SHP77 (cell line): ENCODE results near the gene ARPC4.
A peak's percentile ranks its signal among the peaks of the same experiment; 100 is the strongest.
"Not testable (repeated sequence)": the region's sequence is repeated elsewhere in the genome, so short reads cannot be mapped to it uniquely, and the experiment has no call there.

Source experiments
- DNase-seq, 2 experiments: peaks; one replicate each; lab custom pipeline; 2025; lab: John Stamatoyannopoulos, UW

Gene ARPC4

DNA sequence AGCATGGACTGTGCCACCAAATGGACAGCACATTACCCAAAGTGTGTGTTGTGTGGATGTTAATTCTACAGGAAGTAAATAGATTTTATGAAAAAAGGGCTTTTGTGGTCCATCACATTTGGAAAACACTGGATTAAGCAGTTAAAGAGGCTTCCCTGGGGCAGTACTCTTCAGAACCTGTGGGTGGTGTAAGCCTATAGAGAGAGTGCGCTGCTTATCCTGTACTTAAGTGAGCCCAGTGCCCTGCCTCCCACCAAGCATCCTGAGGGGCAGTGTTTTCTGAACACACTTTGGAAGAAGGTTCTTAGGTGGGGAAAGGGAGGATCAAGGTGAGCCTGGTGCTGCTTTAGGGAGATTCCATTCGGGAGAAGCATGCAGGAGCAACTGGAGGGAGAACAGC lies 28.1 kb downstream of the ARPC4 start:
- no peak for DNase-seq

DNA sequence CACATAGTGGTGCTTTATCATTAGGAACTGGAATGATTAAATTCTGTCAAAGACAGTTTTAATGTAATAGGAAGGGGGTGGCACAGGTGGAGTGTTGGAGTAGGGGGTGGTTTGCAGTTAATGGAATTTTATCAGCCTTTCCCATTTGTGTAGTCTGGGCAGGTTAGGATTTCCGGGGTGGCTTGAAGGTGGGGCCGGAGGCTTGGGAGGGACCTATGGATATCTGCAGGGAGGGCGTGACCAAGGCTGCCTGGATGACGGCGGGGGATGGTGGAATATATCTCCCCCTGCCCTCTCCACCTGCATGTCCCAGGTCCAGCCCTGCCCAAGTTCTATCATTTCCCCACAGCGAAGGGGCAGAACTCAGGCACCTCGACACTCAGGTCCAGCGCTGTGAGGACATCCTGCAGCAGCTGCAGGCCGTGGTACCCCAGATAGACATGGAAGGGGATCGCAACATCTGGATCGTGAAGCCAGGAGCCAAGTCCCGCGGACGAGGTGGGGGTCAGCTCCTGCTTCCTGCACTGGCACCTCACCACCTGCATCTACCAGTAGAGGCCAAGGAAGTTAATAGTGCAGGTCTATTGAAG lies 32.7 kb downstream of the ARPC4 start:
- no peak for DNase-seq

DNA sequence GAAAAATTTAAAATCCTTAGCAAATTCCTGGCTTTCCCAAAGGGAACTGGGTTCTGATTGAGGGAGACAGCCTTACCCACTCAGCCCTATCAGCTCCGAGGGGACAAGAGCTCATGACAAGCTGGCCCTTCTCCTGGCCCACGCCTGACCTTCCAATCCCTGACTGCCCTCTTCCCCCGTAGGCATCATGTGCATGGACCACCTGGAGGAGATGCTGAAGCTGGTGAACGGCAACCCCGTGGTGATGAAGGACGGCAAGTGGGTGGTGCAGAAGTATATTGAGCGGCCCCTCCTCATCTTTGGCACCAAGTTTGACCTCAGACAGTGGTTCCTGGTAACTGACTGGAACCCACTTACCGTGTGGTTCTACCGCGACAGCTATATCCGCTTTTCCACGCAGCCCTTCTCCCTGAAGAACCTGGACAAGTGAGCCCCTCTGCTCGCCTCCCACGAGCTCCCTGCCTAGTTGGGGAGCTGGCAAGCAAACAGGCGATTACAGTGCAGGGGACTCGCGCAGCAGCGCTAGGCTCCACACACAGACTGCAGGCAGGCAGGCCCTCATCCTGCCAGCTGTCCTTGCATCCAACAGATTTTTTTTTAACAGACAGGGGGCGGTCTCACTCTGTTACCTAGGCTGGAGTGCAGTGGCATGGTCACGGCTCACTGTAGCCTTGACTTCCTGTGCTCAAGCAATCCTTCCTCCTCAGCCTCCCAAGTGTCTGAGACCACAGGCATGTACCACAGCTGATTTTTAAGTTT lies 34.1 kb downstream of the ARPC4 start:
- DNase-seq, result peak; percentile 52 to 64

DNA sequence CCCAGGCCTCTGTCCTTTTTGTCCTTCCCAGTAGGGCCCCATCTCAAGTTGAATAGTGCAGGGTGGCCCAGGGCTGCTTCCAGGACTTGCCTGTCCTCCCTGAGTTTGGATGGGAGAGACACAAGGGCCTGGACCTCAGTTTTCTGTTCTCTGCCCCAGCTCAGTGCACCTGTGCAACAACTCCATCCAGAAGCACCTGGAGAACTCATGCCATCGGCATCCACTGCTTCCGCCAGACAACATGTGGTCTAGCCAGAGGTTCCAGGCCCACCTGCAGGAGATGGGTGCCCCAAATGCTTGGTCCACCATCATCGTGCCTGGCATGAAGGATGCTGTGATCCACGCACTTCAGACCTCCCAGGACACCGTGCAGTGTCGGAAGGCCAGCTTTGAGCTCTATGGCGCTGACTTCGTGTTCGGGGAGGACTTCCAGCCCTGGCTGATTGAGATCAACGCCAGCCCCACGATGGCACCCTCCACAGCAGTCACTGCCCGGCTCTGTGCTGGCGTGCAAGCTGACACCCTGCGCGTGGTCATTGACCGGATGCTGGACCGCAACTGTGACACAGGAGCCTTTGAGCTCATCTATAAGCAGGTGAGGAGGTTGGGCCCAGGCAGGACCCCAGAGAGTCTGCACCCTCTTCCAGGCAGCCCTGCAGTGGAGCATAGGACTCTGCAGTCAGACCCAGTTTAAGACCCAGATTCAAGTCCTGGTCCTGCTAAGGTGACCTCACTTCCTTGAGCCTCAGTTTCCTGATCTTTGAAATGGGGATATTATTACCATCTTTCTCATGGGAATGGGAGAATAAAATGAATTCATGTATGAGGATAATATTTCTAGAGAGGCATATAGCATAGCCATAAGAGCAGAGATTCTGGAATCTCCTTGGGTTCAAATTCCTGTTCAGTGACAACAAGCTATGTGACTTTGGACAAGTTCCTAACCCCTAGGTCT lies 36.2 kb downstream of the ARPC4 start:
- DNase-seq, result no peak

DNA sequence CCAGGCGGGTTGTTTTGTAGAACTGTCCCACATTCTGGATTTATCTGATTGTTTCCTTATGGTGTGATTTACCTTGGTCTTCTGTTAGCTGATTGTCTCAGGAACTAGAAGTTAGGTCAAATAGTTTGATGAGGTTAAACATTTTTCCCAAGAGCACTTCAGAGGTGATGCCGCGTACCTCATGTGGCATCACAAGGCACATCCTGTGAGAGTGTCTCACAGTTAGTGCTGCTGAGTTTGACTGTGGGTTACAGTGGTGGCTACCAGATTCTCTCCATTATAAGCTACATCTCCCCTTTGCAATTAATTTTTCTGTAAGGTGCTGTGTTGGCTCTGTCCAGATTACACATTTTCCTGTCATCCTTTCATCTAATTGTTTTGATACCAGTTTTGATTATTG lies 38.4 kb downstream of the ARPC4 start:
- DNase-seq, result no peak

DNA sequence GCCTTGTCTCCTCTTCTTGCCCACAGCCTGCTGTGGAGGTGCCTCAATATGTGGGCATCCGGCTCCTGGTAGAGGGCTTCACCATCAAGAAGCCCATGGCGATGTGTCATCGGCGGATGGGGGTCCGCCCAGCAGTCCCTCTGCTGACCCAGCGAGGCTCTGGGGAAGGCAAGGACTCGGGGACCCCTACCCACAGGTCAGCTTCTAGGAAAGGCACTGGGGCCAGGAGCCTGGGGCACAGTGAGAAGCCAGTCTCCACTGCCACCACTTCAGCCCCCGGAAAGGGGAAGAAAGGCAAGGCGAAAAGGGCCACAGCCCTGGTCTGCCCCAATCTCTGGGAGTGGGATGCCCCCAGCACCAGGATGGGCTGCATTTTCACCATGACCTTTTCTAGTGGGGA lies 40.2 kb downstream of the ARPC4 start:
- no peak for DNase-seq

DNA sequence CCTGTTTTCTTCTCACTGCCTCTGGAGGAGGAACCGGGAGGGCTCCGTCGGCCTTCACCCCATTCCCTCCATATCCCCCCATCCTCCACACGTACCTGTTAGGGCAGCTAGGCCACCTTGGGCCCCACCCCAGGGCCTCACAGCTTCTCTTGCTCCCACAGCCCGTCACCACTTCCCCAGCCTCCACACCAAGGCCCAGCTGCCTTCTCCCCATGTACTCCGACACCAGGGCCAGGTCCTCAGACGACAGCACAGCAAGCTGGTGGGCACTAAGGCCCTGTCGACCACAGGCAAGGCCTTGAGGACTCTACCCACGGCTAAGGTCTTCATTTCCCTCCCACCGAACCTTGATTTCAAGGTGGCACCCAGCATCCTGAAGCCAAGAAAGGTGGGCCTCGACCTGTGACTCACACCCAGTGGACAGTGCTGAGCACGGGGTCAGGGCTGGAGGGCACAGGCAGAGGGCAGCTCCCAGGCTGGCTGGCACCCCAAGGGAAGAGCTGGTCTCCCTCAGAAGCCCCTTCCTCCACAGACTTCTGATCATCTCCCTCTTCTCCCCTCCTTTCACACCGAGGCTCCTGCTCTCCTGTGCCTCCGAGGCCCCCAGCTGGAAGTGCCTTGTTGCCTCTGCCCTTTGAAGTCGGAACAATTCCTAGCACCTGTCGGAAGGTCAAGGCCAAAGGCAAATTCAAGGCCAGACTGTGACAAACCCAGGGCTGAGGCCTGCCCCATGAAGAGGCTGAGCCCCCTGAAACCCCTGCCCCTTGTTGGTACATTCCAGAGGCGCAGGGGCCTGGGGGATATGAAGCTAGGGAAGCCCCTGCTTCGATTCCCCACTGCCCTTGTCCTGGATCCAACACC lies 41.9 kb downstream of the ARPC4 start:
- no peak for DNase-seq

DNA sequence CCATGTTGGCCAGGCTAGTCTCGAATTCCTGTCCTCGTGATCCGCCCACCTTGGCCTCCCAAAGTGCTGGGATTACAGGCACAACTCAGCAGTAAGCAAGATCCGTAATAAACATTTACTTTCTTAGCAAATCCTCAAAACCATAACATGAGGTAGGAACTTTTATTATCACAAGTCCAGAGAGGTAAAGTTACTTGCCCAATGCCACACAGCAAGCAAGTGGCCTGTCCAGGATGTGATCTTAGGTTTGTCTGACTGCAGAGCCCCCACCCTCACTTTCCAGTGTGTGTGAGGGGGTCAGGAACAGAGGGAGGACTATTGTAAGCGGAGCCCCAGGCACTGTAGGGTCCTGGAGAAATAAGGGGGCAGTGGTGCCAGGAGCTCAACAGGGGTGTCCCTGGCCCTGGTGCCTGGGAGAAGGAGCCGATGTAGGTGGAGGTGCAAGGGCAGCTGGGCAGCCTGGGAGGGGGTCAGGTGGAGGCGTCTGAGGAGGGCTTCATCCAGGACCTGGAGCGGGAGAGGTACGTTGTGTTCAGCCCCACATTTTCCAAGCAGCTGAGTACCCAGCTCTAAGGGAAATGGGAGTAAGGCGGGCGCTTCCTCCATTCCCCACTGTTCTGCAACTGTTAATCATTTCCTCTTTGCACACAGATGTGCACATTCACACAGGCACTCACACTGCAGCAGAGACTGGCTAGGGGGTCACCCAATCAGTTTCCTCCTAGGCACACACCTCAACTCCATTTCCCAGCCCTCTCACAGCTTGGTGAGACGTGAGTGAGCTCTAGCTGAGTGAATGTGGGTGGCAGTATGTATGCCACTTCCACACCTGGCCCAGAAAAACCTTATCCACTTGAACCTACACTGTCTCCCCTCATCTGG lies 45.1 kb downstream of the ARPC4 start:
- DNase-seq, result no peak

DNA sequence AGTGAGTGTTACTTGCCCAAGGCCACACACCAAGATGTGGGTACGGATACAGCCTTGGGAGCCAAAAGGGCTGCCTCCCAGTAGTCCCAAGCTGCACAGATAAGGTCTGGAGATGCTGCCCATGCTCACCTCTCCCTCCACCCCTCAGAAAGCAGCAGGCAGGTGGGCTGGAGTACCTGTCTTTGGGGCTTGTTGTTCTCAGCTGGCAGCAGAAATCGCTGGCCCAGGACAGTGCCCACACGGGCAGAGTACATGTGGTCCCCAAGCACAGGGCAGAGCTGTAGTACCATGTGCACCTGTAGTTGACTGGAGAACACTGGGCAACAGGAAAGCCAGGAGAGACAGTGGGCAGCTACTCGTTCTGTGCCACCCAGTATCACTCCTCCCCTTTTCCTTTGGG lies 46.0 kb downstream of the ARPC4 start:
- DNase-seq, result no peak

DNA sequence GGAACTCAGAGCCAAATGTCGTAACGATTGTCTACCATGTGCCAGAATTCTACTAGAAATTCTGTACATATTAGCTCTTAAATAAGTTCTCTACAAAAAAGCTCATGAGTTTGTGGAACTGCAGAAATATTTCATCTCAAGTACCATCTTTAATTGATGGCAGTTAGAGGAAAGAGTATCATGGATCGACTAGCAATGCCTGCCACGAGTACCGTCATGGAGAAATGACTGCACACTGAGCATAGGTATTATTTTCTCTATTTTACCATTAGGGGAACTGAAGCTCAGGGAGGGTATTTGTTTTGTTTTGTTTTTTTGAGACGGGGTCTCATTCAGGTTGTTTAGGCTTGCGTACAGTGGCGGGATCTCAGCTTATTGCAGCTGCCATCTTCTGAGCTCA lies 48.1 kb downstream of the ARPC4 start:
- DNase-seq, result no peak

DNA sequence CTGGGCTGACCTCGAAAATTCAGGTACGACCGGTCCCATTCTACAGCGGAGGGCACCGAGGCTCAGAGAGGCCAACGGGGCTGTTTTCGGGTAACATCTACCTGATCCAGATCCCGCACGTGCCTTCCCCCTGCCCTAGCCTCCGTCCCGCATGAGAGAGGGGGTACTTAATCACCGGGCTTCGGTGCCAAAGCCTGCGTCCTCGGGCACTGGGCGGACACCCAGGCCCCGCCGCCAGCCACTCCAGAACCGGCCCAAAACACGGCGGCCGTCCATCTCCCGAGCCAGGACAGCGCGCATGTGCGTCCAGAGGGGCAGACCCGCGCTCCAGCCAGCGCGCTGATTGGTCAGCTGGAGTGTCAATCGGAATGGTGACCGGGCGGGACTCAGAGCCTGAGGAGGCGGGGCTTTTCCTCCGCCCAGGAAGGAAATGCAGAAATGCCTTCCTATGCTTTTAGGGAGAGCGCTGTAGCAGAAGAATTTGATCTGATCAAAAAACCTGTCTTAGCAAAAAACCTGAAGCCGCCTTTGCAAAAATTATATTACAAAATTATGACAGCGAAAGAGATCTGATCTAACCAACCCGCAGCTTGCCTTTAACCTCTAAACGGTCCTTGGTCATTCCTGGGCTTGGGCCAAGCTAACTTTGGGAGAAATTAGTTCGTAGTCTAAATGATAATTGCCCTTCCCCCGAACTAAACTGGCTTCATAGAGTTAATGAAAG lies 51.0 kb downstream of the ARPC4 start, which contains the start of gene RPUSD3:
Gene RPUSD3, minus strand, starts transcription at position 294 of the 724 bp plus-strand sequence. Its CDS starts 18 bp downstream, at position 276.
- DNase-seq, result peak; percentile 78 to 86

DNA sequence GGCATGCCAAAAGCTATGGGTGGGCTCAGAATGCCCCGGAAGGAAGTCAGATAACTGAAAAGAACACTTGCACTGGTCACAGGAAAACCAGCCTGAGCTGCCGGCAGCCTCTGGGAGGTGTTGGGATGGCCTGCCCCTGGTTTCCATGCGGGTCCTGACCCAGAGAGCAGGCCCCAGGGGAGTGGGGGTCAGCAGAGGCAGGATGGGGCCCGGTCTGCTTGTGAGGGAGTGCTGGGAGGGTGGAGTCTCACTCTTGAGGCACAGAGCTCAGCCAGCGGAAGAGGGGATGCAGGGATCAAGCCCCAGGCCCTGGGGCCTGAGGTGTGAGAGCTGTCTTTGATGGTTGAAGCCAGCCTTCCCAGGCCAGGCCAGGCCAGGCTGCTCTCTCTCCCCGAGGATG lies 53.3 kb downstream of the ARPC4 start:
- no peak for DNase-seq

DNA sequence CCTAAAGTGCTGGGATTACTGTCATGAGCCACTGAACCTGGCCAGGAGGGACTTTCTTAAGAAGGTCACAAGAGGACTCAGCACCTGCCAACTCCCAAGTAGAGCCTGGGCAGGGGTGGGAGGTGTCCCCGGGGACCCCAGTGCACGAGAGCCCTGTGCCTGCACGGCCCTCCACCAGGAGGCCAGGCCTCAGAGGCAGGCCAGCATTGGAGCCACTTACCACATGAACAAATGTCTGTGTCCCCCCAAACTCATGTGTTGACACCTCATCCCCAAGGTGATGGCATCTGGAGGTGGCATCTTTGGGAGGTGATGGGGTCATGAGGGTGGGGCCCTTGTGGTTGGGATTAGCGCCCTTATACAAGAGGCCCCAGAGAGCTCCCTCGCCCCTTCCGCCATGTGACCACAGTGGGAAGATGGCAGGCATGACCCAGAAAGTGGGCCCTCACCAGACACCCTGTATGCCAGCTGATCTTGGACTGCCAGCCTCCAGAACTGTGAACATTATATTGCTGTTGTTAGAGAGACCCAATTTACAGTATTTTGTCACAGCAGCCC lies 54.1 kb downstream of the ARPC4 start:
- no peak for DNase-seq

DNA sequence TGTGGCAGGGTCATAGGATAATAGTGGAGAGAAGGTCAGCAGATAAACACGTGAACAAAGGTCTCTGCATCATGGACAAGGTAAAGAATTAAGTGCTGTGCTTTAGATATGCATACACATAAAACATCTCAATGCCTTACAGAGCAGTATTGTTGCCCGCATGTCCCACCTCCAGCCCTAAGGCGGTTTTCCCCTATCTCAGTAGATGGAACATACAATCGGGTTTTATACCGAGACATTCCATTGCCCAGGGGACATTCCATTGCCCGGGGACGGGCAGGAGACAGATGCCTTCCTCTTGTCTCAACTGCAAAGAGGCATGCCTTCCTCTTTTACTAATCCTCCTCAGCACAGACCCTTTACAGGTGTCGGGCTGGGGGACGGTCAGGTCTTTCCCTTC lies 55.0 kb downstream of the ARPC4 start:
- DNase-seq, result not testable (repeated sequence)

DNA sequence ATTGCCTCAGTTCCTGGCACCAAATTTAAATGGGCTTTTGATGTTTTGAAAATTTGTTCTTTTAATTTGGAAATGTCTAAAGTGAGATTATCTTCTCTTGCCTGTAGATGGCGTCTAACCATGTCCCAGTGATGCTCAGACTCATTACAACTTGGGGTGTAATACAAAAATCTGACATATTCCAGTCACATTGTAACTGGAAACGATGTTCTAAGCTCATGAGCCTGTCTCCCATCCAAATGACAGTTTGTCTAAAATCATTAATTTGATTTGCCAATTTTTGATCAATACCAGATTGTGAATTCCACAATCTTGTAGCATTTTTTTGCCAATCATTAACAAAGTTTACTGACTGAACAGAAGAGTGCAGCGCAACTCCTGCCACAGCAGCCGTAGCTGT lies 56.0 kb downstream of the ARPC4 start:
- DNase-seq, result peak in 1 of 2 experiments; percentile 12

DNA sequence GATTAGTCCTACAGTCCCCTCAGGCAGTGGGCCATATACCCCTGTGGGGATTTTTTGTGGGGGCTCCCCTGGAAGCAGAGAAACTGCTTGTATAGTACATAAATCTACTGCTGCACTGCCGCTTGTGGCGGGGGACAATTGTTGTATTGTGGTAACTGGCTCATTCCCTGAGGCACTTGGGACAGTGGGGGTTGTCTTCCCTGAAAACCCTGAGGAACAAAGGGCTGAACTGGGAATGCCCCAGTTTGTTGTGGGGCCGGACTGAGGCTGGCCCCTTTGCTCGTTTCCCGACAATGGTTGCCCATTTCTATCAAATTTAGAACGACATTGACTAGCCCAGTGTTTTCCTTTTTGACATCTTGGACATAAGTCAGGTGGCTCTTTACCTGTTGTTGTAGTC lies 58.5 kb downstream of the ARPC4 start:
- DNase-seq, result not testable (repeated sequence)

DNA sequence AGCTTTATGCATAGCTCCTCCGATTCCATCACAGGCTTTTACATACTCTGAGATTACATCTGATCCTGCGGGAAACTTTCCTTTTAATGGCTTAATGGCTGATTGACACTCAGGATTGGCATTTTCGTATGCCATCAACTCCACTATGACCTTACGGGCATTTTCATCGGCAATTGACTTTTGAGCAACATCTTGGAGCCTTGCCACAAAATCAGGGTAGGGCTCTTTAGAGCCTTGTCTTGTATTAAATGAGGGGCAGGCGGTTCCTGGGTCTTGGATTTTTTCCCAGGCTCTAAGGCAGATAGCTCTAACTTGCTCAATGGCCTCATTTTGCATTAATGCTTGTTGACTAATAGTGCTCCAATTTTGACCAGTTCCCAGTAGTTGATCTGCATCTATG lies 59.0 kb downstream of the ARPC4 start:
- DNase-seq, result not testable (repeated sequence)

DNA sequence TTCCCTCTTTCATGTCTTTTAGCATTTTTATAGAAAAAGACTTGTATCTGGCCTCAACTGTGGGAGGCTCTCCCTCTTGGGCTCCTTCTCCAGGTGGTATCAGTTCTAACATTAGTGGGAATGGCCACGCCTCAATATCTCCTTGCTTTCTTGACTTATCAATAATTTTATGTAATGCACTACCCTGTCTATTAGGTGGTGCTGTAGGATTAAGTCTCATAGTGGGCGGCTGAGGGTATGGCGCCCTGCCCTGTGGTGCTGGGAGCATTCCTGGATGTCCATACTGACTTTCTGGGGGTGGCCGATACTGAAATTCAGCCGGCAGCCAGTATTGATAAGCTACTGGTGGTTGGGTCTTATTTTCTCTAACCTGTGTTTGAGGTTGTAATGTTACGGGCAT lies 59.6 kb downstream of the ARPC4 start:
- DNase-seq, result no peak

DNA sequence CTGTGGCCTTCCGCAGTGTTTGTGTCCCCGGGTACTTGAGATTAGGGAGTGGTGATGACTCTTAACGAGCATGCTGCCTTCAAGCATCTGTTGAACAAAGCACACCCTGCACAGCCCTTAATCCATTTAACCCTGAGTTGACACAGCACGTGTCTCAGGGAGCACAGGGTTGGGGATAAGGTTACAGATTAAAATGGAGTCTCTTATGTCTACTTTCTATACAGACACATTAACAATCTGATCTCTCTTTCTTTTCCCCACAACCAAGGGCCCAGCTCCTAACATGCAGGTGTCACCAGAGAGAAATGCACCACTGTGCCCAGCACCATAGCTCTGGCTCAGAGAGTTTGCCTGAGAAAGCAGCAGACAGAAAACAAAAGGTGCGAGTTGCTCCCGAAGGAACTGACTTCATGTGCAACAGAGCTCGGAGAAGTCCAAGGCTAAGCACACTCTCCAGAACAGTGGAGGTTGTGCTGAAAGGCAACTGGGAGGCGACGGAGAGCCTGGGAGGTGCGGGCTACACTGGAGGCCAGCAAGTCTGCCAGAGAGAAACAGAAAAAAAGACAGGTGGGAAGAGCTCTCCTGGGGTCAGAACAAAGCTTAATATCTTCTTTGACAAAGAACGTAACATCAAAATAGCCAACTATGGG lies 61.5 kb downstream of the ARPC4 start:
- not testable (repeated sequence) for DNase-seq
